Renal pelvis (tissue), 4 donors: ENCODE data around the gene VPS72. TPM values are rescaled to one million over a fixed set of nuclear protein-coding genes. Genes with fewer than 3 reads are reported as not detected.
"Not testable (repeated sequence)": the region's sequence is repeated elsewhere in the genome, so short reads cannot be mapped to it uniquely, and the experiment has no call there.

Source experiments
- DNase-seq: peaks from one replicate; pipeline ENCODE4 v3.0.0-alpha.2; 2013
- polyA plus RNA-seq, 3 donors: library from polyadenylated mRNA; unstranded; fragments of 120-200 nt; gene quantifications; one replicate each; pipeline ENCODE4 v1.2.1, GENCODE V29; 2013; ENCODE audit not compliant: insufficient read length in 3 of 3

Gene VPS72
- polyA plus RNA-seq, 3 donors, result 72.3 to 75.9 (median 73.5) TPM

- DNase-seq, result not testable (repeated sequence)
Observed at GRCh38 chr1:151194894-151195594, 5.0 kb upstream of the VPS72 start.

DNA sequence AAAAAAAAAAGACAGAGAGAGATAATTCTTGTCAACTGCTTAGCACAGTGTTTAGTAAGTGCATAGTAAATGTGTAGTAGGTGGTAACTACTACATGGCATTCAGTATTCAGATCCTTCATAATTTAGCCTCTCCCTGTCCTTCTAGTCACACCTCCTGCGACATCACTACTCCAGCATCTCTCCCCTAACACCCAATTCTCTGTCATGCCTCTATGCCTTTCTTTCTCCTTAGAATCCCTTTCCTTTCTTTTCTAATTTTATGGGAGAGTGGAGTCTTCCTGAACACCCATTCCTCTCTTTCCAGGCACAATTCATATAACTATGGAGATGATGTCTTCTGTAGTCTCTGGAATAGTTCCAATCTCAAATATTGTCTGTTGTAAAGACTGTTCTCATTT is 3.9 kb upstream of the VPS72 start:
- DNase-seq, result no peak

DNA sequence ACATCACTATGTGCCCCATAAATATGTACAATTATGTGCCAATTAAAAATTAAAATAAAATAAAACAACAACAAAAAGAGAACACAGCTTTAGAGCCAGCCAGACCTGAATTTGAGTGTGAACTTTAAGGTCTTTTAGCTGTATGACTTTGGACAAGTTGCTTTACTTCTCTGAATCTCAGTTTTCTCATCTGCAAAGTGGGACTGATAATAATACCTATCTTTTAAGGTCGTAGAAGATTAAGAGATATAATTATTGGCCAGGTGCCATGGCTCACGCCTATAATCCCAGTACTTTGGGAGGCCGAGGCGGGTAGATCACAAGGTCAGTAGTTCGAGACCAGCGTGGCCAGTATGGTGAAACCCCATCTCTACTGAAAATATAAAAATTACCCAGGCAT is 3.3 kb upstream of the VPS72 start:
- no peak for DNase-seq

DNA sequence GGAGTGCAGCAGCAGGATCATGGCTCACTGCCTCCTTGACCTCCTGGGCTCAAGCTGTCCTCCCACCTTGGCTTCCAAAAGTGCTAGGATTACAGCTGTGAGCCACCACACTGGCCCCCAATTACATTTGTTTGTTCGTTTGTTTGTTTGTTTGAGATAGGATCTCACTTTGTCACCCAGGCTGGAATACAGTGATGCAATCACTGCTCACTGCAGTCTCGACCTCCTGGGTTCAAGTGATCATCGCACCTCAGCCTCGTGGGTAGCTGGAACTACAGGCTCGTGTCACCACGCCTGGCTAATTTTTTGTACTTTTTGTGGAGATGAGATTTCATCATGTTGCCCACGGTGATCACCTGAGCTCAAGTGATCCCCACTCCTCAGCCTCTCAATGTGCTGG is 2.0 kb upstream of the VPS72 start:
- DNase-seq, result no peak

DNA sequence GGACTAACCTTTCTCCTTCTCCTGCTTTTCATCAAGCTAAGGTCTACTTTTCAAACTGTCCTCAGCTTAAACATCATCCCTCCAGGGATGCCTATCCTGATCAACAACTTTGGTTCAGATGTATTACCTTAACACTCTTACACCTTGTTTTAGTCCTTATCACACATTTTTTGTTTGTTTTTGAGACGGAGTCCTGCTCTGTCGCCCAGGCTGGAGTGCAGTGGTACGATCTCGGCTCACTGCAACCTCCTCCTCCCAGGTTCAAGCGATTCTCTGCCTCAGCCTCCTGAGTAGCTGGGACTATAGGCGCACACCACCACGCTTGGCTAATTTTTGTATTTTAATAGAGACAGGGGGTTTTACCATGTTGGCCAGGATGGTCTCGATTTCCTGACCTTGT is 1.3 kb downstream of the VPS72 start:
- DNase-seq, result not testable (repeated sequence)

DNA sequence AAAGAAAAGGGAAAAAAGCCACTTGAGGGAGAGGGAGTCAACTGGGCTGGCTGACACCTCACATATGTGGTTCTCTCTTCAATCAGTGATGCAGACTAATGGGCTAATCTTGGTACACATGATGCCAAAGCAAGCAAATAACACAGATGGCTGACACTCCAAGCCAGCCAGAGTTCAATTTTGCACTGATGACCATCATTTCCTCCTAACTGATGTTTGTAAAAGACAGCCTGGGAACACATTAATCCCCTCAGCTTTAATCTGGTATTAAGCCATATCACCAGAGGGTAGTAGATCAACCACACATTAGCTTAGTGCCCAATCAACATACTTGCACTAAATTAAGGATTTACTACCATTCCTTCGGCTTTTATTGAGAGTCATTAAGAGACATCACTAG is 2.8 kb downstream of the VPS72 start:
- no peak for DNase-seq

GRCh38 chr1:151184211-151184610 is 5.8 kb downstream of the VPS72 start:
- DNase-seq, result no peak

DNA sequence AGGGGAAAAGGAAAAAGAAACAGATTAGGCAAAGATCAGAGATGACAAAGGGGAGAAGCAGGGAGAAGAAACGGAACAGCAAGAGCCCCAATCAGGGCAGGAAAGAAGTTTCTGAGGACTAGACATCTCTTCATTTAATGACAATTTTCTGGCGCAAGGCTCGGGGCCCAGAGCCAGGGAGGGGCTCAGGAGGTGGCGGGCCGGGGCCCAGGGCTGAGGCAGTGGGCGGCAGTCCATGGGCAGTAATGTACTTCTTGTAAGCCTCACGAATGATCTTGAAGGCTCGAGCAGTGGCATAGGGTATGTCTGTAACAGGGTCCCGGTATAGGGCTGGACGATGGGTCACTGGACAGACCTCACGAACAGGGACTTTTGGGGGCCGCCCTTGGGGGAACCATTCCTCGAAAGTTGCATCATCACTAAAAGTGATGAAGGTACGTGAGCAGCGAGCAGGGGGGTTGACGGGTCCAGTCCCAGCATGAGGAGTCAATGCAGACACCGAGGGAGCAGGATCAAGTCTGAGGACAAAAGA is 13.4 kb downstream of the VPS72 start:
- no peak for DNase-seq

DNA sequence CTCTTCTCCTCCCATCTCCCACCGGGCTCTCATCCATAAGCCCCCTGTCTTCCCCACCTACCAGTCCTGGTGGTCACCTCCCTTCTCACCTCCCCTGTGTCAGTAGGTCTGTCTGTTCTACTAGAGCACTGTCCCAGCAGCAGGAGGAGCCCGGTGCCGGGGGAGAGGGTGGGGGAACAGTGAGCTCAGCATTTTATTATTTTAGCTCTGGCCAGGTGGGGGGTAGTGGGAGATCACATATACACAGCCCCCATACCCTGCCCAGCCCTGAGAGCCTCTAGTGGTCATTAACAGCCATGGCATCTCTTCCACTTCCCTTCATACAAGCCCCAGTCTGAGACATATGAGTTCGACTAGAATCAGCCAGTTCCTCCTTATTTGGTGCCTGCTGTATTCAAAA is 14.1 kb downstream of the VPS72 start, which contains the start of gene TMOD4:
TSS of gene TMOD4 (minus strand) at position 119 of the 400 bp plus-strand sequence. CDS start 1,106 bp downstream, outside the sequence.
- DNase-seq, result no peak

GRCh38 chr1:151175041-151175741 is 14.8 kb downstream of the VPS72 start:
- DNase-seq, result no peak

- no peak for DNase-seq
Observed at GRCh38 chr1:151171190-151171589, 18.8 kb downstream of the VPS72 start.

GRCh38 chr1:151167116-151167515 is 22.9 kb downstream of the VPS72 start:
- DNase-seq, result no peak

DNA sequence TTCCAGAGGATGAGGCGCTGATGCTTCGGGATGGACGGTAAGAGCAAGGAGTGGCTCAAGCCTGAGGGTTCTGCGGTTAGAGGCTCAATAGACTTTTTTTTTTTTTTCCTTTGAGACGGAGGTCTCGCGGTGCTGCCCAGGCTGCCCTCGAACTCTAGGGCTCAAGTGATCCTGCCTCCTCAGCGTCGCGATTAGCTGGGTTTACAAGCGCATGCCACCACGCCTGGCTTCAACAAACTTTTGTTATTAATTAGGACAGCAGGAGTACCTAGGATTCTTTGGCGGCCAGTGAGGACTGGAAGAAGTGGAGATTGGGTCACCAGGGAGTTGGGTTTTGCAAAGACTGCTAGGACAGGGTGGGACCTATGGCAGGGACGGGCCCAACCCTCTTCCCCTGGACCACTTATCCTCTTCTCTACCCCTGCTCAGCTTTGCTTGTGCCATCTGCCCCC is 23.5 kb downstream of the VPS72 start:
- DNase-seq, result no peak

DNA sequence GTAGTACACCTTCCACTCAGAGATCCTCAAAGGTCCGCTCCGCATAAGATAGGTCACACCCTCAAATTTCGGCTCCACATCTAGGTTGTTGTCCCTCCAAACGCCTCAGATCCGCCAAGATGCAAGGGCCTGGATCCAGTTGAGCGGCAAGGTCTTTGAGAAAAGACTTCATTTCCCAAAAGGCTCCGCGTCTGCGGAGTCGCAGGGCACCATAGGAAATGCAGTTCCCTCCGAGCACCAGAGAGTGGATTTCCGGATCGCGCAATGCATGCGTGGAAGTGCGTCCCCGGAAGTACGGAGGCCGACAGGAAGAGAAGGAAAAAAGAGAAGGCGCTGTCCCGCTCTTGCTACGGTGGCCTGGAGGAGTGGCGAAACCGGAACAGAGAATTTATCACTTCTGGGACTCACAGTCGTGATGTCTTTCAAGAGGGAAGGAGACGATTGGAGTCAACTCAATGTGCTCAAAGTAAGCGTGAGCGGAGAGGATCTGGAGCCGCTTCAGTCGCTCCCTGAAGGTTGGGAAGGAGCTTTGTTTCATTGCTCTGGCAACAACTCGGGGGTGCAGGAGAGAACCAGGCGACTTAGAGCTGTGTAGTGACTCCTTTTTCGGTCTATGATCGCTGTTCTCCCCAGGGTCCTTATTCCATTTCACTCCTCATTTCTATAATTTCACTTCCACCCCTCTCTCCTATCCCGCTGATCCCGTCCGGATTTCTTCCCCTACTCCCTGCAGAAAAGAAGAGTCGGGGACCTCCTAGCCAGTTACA is 24.1 kb downstream of the VPS72 start, which contains the start of the genes LYSMD1 and SCNM1:
TSS of gene LYSMD1 (minus strand) at position 165 of the 767 bp plus-strand sequence. CDS start 644 bp downstream, outside the sequence.
TSS of gene SCNM1 (plus strand) at position 407 of the 767 bp plus-strand sequence. CDS start at position 416, 9 bp downstream.
- DNase-seq, result peak; percentile 99

GRCh38 chr1:151165281-151165737 is 24.7 kb downstream of the VPS72 start:
- peak; percentile 63 for DNase-seq

DNA sequence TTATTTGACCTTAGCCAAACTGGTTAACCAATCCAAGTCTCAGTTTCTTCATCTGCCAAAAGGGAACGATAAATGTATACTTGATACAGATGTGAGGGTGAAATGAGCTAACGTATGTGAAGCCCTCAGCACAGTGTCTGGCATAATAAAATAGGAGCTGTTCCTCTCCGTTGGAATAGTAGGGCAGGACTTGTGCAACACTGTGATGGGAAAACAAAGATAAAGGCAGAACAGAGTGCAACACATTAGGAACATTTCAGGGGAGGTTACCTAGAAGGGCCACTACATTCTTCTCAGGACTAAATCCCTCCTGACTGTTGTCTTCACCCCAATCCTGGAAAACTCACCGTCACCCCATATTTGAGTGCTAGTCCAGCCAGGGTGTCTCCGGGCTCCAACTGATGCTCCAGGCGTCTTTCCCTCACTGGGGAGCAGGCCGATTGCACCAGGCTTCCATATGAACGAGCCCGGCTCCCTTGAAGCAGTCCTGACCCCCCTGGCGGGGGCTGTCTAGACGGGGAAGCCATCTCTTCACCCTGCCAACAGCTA is 25.2 kb downstream of the VPS72 start:
- DNase-seq, result no peak

GRCh38 chr1:151159373-151159772 is 30.6 kb downstream of the VPS72 start:
- no peak for DNase-seq

GRCh38 chr1:151158751-151159251 is 31.2 kb downstream of the VPS72 start:
- DNase-seq, result no peak

DNA sequence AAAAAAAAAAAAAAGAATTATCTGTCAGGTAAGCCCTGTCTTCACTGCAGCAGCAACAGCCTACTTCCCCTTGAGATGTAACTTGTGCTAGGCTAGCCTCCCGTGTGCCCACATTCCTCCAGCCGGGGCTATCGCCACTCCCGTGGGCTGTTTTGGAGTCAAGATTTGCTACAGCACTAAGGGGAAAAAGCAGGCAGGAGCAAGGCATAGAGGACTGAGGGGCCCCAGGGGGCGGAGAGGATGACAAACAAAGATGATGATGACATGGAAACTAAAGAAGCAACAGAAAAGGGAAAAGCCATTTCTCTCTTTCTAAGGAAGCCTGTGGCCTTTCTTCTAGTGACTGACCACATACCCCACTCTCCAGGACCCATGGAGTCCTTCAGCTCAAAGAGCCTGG is 31.7 kb downstream of the VPS72 start:
- DNase-seq, result no peak

- DNase-seq, result no peak
Observed at GRCh38 chr1:151157067-151157531, 32.9 kb downstream of the VPS72 start.

GRCh38 chr1:151156515-151156819 is 33.5 kb downstream of the VPS72 start, which contains the start of gene TNFAIP8L2:
Gene TNFAIP8L2 (plus strand): TSS chr1:151156649. CDS start chr1:151158698, 2,049 bp downstream.
- DNase-seq, result no peak
